Prostate gland (tissue), 2 donors: ENCODE results near the gene INPP5B. TPM values are rescaled to one million over a fixed set of nuclear protein-coding genes. Genes with fewer than 3 reads are reported as not detected.
A peak's percentile ranks its signal among the peaks of the same experiment; 100 is the strongest.

ENCODE experiments used
- DNase-seq: peaks from one replicate; pipeline ENCODE4 v3.0.0-alpha.2; 2019; ENCODE audit warnings: low spot score
- H3K27ac ChIP-seq, 2 donors: fragments of 200-600 bp; sonication (generic); 2 replicates each; pipeline ENCODE4 v1.5.1; 2017 to 2019
- H3K27me3 ChIP-seq: fragments of 200-600 bp; sonication (generic); replicated peaks from 2 replicates; pipeline ENCODE4 v1.5.1; 2019; ENCODE audit not compliant: insufficient read depth
- H3K36me3 ChIP-seq, 2 donors: fragments of 200-600 bp; sonication (generic); 1 replicate in 1 of 2; 2 replicates in 1 of 2; pipeline versions ENCODE4 v1.5.1 to v1.8.1; 2017 to 2019
- H3K4me1 ChIP-seq: fragments of 200-600 bp; sonication (generic); replicated peaks from 2 replicates; pipeline ENCODE4 v1.5.1; 2019
- H3K4me3 ChIP-seq, 2 donors: fragments of 200-600 bp; sonication (generic); 2 replicates each; pipeline ENCODE4 v1.5.1; 2017 to 2019
- H3K9me3 ChIP-seq: fragments of 200-600 bp; sonication (generic); 2 replicates; pipeline ENCODE4 v1.5.1; 2017
- CTCF ChIP-seq, 4 experiments: fragments of 200-600 bp in 2 of 4; fragments of 450-650 bp in 2 of 4; sonication (generic) in 2 of 4; IDR thresholded peaks; 1 replicate in 3 of 4; 2 replicates in 1 of 4; pipeline ENCODE4 v1.5.1; 2016 to 2019; ENCODE audit warnings: antibody characterized with exemption in 4 of 4, mild to moderate bottlenecking in 2 of 4, moderate library complexity in 2 of 4
- POLR2A ChIP-seq: fragments of 450-650 bp; IDR thresholded peaks from one replicate; pipeline ENCODE4 v1.6.1; 2016; ENCODE audit warnings: antibody characterized with exemption, mild to moderate bottlenecking
- POLR2AphosphoS5 ChIP-seq: sonication (generic); formaldehyde crosslinking; IDR thresholded peaks from one replicate; pipeline ENCODE4 v1.6.1; 2017; ENCODE audit warnings: antibody characterized with exemption
- WGBS: methylation state at CpG from one replicate; pipeline ENCODE4 v1.1.5; 2018; 5-methylcytosine and 5-hydroxymethylcytosine counted together
- intact Hi-C: fragments of 100-400 bp; cut with DNase I; formaldehyde crosslinking; loops from one replicate; pipeline ENCODE4 v1.14.2; 2022
- total RNA-seq, 2 donors: library from RNA; depleted of rRNA; stranded (reverse); fragments of >200 nt; gene quantifications; one replicate each; pipeline ENCODE4 v1.1.0, GENCODE V29; 2016

INPP5B gene
- 10 to 100 TPM; 12.8 to 20.8 TPM for total RNA-seq

GRCh38 chr1:37946703-37947360, at the start of gene INPP5B:
INPP5B (minus strand) TSS chr1:37947053; CDS start chr1:37946308, 745 bp downstream.
- Histone ChIP-seq H3K4me1 (no peaks in the 10 kb centered on the region), H3K27me3 (no peaks in the 10 kb centered on the region), H3K4me3 (peak within 1 kb of the TSS; percentile 32 to 35), H3K27ac (peak within 1 kb of the TSS; percentile 69 to 71), H3K9me3 (no peaks in the 10 kb centered on the region), H3K36me3 (no peaks in the 10 kb centered on the region)
- WGBS: 16% methylated on average over 11 of the region's 11 CpGs
- intact Hi-C loops: no loop called here
- peak; percentile 35 for DNase-seq
- TF ChIP-seq POLR2A (no peak), CTCF (IDR thresholded peaks at IDR 0.05) (peak in 1 of 4 experiments; percentile 7), POLR2AphosphoS5 (peak; percentile 71)

- Histone ChIP-seq H3K4me3 (peak overlapping the region; percentile 24 to 33), H3K4me1 (no peaks in the 10 kb centered on the region), H3K27ac (peak overlapping the region; percentile 68 to 76), H3K9me3 (no peaks in the 10 kb centered on the region), H3K27me3 (no peaks in the 10 kb centered on the region), H3K36me3 (no peaks in the 10 kb centered on the region)
- TF ChIP-seq POLR2AphosphoS5: peak; percentile 52
- TF ChIP-seq POLR2A: no peak
- TF ChIP-seq CTCF (IDR thresholded peaks at IDR 0.05): peak in 1 of 4 experiments; percentile 10
- WGBS: 7% methylated on average over 46 of the region's 46 CpGs
- DNase-seq: no peak
- intact Hi-C loops: no loop called here
Observed at GRCh38 chr1:37995751-37996345, 49.0 kb upstream of the INPP5B start.

- Histone ChIP-seq H3K4me3 (no peak overlapping the region), H3K27me3 (no peaks in the 10 kb centered on the region), H3K36me3 (no peaks in the 10 kb centered on the region), H3K4me1 (no peaks in the 10 kb centered on the region), H3K27ac (peak overlapping the region in 1 of 2 donors; percentile 68), H3K9me3 (no peaks in the 10 kb centered on the region)
- DNase-seq: no peak
- WGBS: 66% methylated on average over 11 of the region's 11 CpGs
- TF ChIP-seq POLR2A (no peak), POLR2AphosphoS5 (no peak), CTCF (IDR thresholded peaks at IDR 0.05) (no peak)
- intact Hi-C loops: no loop called here
Observed at GRCh38 chr1:37994886-37995566, 48.2 kb upstream of the INPP5B start.

GRCh38 chr1:37989361-37989930, 42.6 kb upstream of the INPP5B start:
- H3K9me3 ChIP-seq: no peaks in the 10 kb centered on the region
- peaks cover 11% of the 10 kb centered on the region for H3K4me1 ChIP-seq
- intact Hi-C loops: no loop called here
- DNase-seq: no peak
- peak overlapping the region; percentile 57 to 84 for H3K4me3 ChIP-seq
- no peaks in the 10 kb centered on the region for H3K27me3 ChIP-seq
- H3K27ac ChIP-seq: peak overlapping the region; percentile 68 to 72
- peaks cover 0 to 7% of the 10 kb centered on the region in 2 donors for H3K36me3 ChIP-seq
- no peak for TF ChIP-seq CTCF (IDR thresholded peaks at IDR 0.05)
- no peak for TF ChIP-seq POLR2A
- no peak for TF ChIP-seq POLR2AphosphoS5
- WGBS: 1% methylated on average over 30 of the region's 30 CpGs
